ENCODE measurements around the gene KSR1.
"Not testable (repeated sequence)": the region's sequence is repeated elsewhere in the genome, so short reads cannot be mapped to it uniquely, and the experiment has no call there.

KSR1 gene

GRCh38 chr17:27636005-27636520, 179.8 kb downstream of the KSR1 start:
- not testable (repeated sequence) for H3K27ac ChIP-seq (ENCODE audit: low read length); H3K9me3 ChIP-seq (ENCODE audit: insufficient read depth, low read depth, low read length); H3K4me1 ChIP-seq (ENCODE audit: insufficient read depth, low read length); H3K27me3 ChIP-seq (ENCODE audit: insufficient read depth, low read length); H3K4me3 ChIP-seq (ENCODE audit: low read length); H3K36me3 ChIP-seq (ENCODE audit: insufficient read depth, low read depth, low read length); H3K9ac ChIP-seq (ENCODE audit: low read depth, low read length)

- H3K4me3 ChIP-seq (ENCODE audit: low read length); H3K9ac ChIP-seq (ENCODE audit: low read depth, low read length); H3K9me3 ChIP-seq (ENCODE audit: insufficient read depth, low read depth, low read length); H3K4me1 ChIP-seq (ENCODE audit: insufficient read depth, low read length); H3K27ac ChIP-seq (ENCODE audit: low read length); H3K27me3 ChIP-seq (ENCODE audit: insufficient read depth, low read length); H3K36me3 ChIP-seq (ENCODE audit: insufficient read depth, low read depth, low read length): not testable (repeated sequence)
Measured at GRCh38 chr17:27637818-27638217, 181.6 kb downstream of the KSR1 start.

- H3K36me3 ChIP-seq (ENCODE audit: insufficient read depth, low read depth, low read length); H3K4me3 ChIP-seq (ENCODE audit: low read length); H3K27ac ChIP-seq (ENCODE audit: low read length); H3K9ac ChIP-seq (ENCODE audit: low read depth, low read length); H3K27me3 ChIP-seq (ENCODE audit: insufficient read depth, low read length); H3K9me3 ChIP-seq (ENCODE audit: insufficient read depth, low read depth, low read length); H3K4me1 ChIP-seq (ENCODE audit: insufficient read depth, low read length): not testable (repeated sequence)
Measured at GRCh38 chr17:27638415-27638914, 182.2 kb downstream of the KSR1 start.

GRCh38 chr17:27640790-27641189, 184.5 kb downstream of the KSR1 start:
- Histone ChIP-seq H3K27ac (ENCODE audit: low read length) (no peak overlapping the region), H3K9ac (ENCODE audit: low read depth, low read length) (no peak overlapping the region), H3K4me1 (ENCODE audit: insufficient read depth, low read length) (no peaks in the 10 kb centered on the region; the same call in 1 of the 2 replicates), H3K27me3 (ENCODE audit: insufficient read depth, low read length) (no peaks in the 10 kb centered on the region), H3K36me3 (ENCODE audit: insufficient read depth, low read depth, low read length) (no peaks in the 10 kb centered on the region), H3K9me3 (ENCODE audit: insufficient read depth, low read depth, low read length) (no peaks in the 10 kb centered on the region), H3K4me3 (ENCODE audit: low read length) (no peak overlapping the region)

- Histone ChIP-seq H3K27ac (ENCODE audit: low read length) (no peak overlapping the region), H3K4me1 (ENCODE audit: insufficient read depth, low read length) (no peaks in the 10 kb centered on the region; the same call in 1 of the 2 replicates), H3K4me3 (ENCODE audit: low read length) (no peak overlapping the region), H3K36me3 (ENCODE audit: insufficient read depth, low read depth, low read length) (no peaks in the 10 kb centered on the region), H3K9ac (ENCODE audit: low read depth, low read length) (no peak overlapping the region), H3K27me3 (ENCODE audit: insufficient read depth, low read length) (no peaks in the 10 kb centered on the region), H3K9me3 (ENCODE audit: insufficient read depth, low read depth, low read length) (no peaks in the 10 kb centered on the region)
Measured at GRCh38 chr17:27644586-27644985, 188.3 kb downstream of the KSR1 start.

DNA sequence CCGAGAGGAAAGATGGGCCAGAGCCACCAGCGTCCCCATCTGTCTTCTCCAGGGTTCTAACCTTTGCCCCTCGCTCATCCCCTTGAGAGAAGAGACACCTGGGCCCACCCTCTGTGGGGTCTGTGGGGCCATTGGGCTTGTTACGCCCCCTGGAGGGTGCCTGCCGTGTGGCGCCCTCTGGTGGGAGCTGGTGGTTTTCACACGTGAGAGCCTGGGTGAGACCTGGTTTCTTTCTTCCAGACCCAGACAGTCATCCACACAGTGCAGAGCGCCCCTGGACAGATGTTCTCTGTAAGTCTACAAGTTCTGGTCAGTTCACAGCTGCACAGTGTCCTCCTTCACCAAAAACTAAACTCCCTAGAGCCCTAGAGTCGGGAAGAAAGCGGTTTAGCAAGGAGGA, 189.4 kb downstream of the KSR1 start:
- H3K27me3 ChIP-seq (ENCODE audit: insufficient read depth, low read length); H3K4me3 ChIP-seq (ENCODE audit: low read length); H3K9me3 ChIP-seq (ENCODE audit: insufficient read depth, low read depth, low read length); H3K9ac ChIP-seq (ENCODE audit: low read depth, low read length); H3K36me3 ChIP-seq (ENCODE audit: insufficient read depth, low read depth, low read length); H3K27ac ChIP-seq (ENCODE audit: low read length); H3K4me1 ChIP-seq (ENCODE audit: insufficient read depth, low read length): not testable (repeated sequence)

DNA sequence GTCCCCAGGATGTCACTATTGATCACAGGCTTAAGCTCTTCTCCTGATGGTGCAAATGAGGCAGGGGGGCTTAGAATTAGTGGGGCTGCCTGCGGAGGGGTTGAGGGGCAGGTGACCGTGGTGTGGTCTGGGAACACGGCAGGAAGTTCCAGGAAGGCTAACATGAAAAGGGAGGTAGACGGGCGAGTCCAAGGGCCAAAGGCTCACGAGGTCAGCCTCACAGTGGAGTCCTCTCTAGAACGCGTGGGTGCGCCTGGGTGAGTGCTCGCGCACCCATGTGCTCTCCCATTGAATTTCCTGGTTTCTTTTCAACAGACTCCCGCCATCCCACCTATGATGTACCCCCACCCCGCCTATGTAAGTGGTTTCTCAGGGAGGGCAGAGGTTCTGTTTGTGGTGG, 190.0 kb downstream of the KSR1 start:
- no peaks in the 10 kb centered on the region for H3K9me3 ChIP-seq (ENCODE audit: insufficient read depth, low read depth, low read length)
- H3K27me3 ChIP-seq (ENCODE audit: insufficient read depth, low read length), result no peaks in the 10 kb centered on the region
- H3K36me3 ChIP-seq (ENCODE audit: insufficient read depth, low read depth, low read length), result no peaks in the 10 kb centered on the region
- H3K4me3 ChIP-seq (ENCODE audit: low read length), result no peak overlapping the region
- no peaks in the 10 kb centered on the region for H3K4me1 ChIP-seq (ENCODE audit: insufficient read depth, low read length)
- H3K27ac ChIP-seq (ENCODE audit: low read length), result no peak overlapping the region
- H3K9ac ChIP-seq (ENCODE audit: low read depth, low read length), result no peak overlapping the region

DNA sequence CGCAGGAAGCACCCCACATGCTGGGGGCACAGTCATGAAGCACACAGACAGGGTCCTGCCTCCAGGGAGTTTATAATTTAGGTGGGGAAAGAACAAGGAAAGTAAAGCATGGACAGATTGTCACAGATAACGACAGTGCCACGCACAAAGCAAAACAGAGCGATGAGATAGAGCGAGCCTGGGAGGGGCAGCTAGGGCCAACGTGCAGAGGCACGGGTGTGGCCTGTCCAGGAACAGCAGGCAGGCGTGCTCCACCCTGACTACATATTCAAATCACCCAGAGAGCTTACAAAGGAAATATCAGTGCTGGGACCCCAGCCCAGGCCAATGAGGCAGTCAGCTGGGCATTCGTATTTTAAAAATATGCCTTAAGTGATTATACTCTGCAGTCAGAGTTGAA, 191.5 kb downstream of the KSR1 start:
- H3K9ac ChIP-seq (ENCODE audit: low read depth, low read length), result no peak overlapping the region
- H3K4me1 ChIP-seq (ENCODE audit: insufficient read depth, low read length), result no peaks in the 10 kb centered on the region
- no peaks in the 10 kb centered on the region for H3K27me3 ChIP-seq (ENCODE audit: insufficient read depth, low read length)
- no peaks in the 10 kb centered on the region for H3K36me3 ChIP-seq (ENCODE audit: insufficient read depth, low read depth, low read length)
- H3K4me3 ChIP-seq (ENCODE audit: low read length), result no peak overlapping the region
- H3K27ac ChIP-seq (ENCODE audit: low read length), result no peak overlapping the region
- no peaks in the 10 kb centered on the region for H3K9me3 ChIP-seq (ENCODE audit: insufficient read depth, low read depth, low read length)

GRCh38 chr17:27649111-27649571, 192.9 kb downstream of the KSR1 start:
- not testable (repeated sequence) for H3K36me3 ChIP-seq (ENCODE audit: insufficient read depth, low read depth, low read length); H3K9me3 ChIP-seq (ENCODE audit: insufficient read depth, low read depth, low read length); H3K4me3 ChIP-seq (ENCODE audit: low read length); H3K27ac ChIP-seq (ENCODE audit: low read length); H3K4me1 ChIP-seq (ENCODE audit: insufficient read depth, low read length); H3K9ac ChIP-seq (ENCODE audit: low read depth, low read length); H3K27me3 ChIP-seq (ENCODE audit: insufficient read depth, low read length)

GRCh38 chr17:27649929-27650328, 193.7 kb downstream of the KSR1 start:
- H3K36me3 ChIP-seq (ENCODE audit: insufficient read depth, low read depth, low read length), result no peaks in the 10 kb centered on the region
- H3K9me3 ChIP-seq (ENCODE audit: insufficient read depth, low read depth, low read length), result no peaks in the 10 kb centered on the region
- H3K9ac ChIP-seq (ENCODE audit: low read depth, low read length), result no peak overlapping the region
- no peaks in the 10 kb centered on the region for H3K27me3 ChIP-seq (ENCODE audit: insufficient read depth, low read length)
- no peak overlapping the region for H3K27ac ChIP-seq (ENCODE audit: low read length)
- H3K4me3 ChIP-seq (ENCODE audit: low read length), result no peak overlapping the region
- no peaks in the 10 kb centered on the region for H3K4me1 ChIP-seq (ENCODE audit: insufficient read depth, low read length)

DNA sequence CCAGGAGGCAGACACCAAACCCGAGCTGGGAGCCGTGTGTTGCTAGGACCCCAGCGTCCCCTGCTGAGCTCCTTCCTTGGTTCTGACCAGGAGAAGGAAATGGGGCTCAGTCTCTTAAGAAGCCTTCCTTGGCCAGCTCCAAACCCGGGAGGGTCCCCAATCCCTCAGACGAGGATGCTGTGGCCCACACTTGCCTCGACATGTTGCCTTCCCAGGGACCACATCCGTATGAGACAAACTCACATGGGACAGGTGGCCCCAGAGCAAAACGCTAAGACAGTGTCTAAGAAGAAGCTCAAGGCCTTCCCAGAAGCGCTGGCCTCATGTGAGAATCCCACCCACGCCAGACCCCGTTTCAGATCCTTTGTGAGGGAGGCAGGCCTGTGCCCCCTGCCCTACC, 194.6 kb downstream of the KSR1 start:
- Histone ChIP-seq H3K9ac (ENCODE audit: low read depth, low read length) (no peak overlapping the region), H3K36me3 (ENCODE audit: insufficient read depth, low read depth, low read length) (no peaks in the 10 kb centered on the region), H3K27me3 (ENCODE audit: insufficient read depth, low read length) (no peaks in the 10 kb centered on the region), H3K27ac (ENCODE audit: low read length) (no peak overlapping the region), H3K4me1 (ENCODE audit: insufficient read depth, low read length) (no peaks in the 10 kb centered on the region), H3K9me3 (ENCODE audit: insufficient read depth, low read depth, low read length) (no peaks in the 10 kb centered on the region), H3K4me3 (ENCODE audit: low read length) (no peak overlapping the region)

GRCh38 chr17:27651411-27652345, 195.4 kb downstream of the KSR1 start:
- Histone ChIP-seq H3K4me3 (ENCODE audit: low read length) (no peak overlapping the region), H3K36me3 (ENCODE audit: insufficient read depth, low read depth, low read length) (no peaks in the 10 kb centered on the region), H3K4me1 (ENCODE audit: insufficient read depth, low read length) (no peaks in the 10 kb centered on the region), H3K27me3 (ENCODE audit: insufficient read depth, low read length) (no peaks in the 10 kb centered on the region), H3K9me3 (ENCODE audit: insufficient read depth, low read depth, low read length) (no peaks in the 10 kb centered on the region), H3K27ac (ENCODE audit: low read length) (no peak overlapping the region), H3K9ac (ENCODE audit: low read depth, low read length) (no peak overlapping the region)

Data from iPS-20b (cell line).